Smooth muscle cell (in vitro differentiated cells): ENCODE data around the gene WAC. TPM values are rescaled to one million over a fixed set of nuclear protein-coding genes. Genes with fewer than 3 reads are reported as not detected.

ENCODE experiments used
- DNase-seq: peaks from one replicate; lab custom pipeline; 2025; ENCODE audit not compliant: unreplicated experiment; lab: John Stamatoyannopoulos, UW
- H2AFZ ChIP-seq: fragments of 200-600 bp; sonication (generic); 2 replicates; pipeline ENCODE4 v1.6.0; 2016; ENCODE audit warnings: antibody characterized with exemption, low read depth, mild to moderate bottlenecking
- H3F3A ChIP-seq: fragments of 200-600 bp; sonication (generic); 2 replicates; pipeline ENCODE4 v1.6.0; 2017; ENCODE audit warnings: antibody characterized with exemption, low read depth
- H3K27ac ChIP-seq: fragments of 200-600 bp; sonication (generic); 2 replicates; pipeline ENCODE4 v1.5.1; 2016; ENCODE audit warnings: low read depth, mild to moderate bottlenecking
- H3K27me3 ChIP-seq: fragments of 200-600 bp; sonication (generic); 2 replicates; pipeline ENCODE4 v1.6.1; 2016; ENCODE audit warnings: low read depth, mild to moderate bottlenecking
- H3K36me3 ChIP-seq: fragments of 200-600 bp; sonication (generic); 2 replicates; pipeline ENCODE4 v1.5.1; 2016; ENCODE audit warnings: low read depth
- H3K4me1 ChIP-seq: fragments of 200-600 bp; sonication (generic); 2 replicates; pipeline ENCODE4 v1.5.1; 2016; ENCODE audit warnings: low read depth
- H3K4me2 ChIP-seq: fragments of 200-600 bp; sonication (generic); 2 replicates; pipeline ENCODE4 v1.6.0; 2016; ENCODE audit warnings: mild to moderate bottlenecking
- H3K4me3 ChIP-seq: fragments of 200-600 bp; sonication (generic); 2 replicates; pipeline ENCODE4 v1.5.1; 2016; ENCODE audit warnings: mild to moderate bottlenecking
- H3K79me2 ChIP-seq: fragments of 200-600 bp; sonication (generic); 2 replicates; pipeline ENCODE4 v1.6.0; 2016; ENCODE audit warnings: low read depth, mild to moderate bottlenecking
- H3K9ac ChIP-seq: fragments of 200-600 bp; sonication (generic); 2 replicates; pipeline ENCODE4 v1.6.0; 2016; ENCODE audit warnings: low read depth
- H3K9me3 ChIP-seq: fragments of 200-600 bp; sonication (generic); replicated peaks from 2 replicates; pipeline ENCODE4 v1.5.1; 2016; ENCODE audit warnings: low read depth
- H4K20me1 ChIP-seq: fragments of 200-600 bp; sonication (generic); 2 replicates; pipeline ENCODE4 v1.6.0; 2016; ENCODE audit warnings: low read depth
- CTCF ChIP-seq: fragments of 200-600 bp; sonication (generic); IDR thresholded peaks from 2 replicates; pipeline ENCODE4 v1.5.1; 2017; ENCODE audit warnings: borderline replicate concordance, mild to moderate bottlenecking, antibody characterized with exemption; ENCODE audit not compliant: insufficient read depth, poor library complexity, severe bottlenecking
- WGBS: methylation state at CpG from one replicate; pipeline ENCODE4 v1.1.7; 2016; ENCODE audit warnings: low lambda C conversion rate; 5-methylcytosine and 5-hydroxymethylcytosine counted together
- polyA plus RNA-seq: library from polyadenylated mRNA; unstranded; fragments of >200 nt; fragmentation: Nextera tagmentation; extraction: Ambion mirVana; gene quantifications from 2 replicates; pipeline ENCODE4 v1.2.1, GENCODE V29; 2016
- total RNA-seq: library from RNA; depleted of rRNA; stranded (reverse); fragments of >200 nt; gene quantifications from 2 replicates; pipeline ENCODE4 v1.2.3, GENCODE V29; 2014

WAC gene
- total and polyA plus RNA-seq, 2 experiments from 2014 or later: 52.2 to 97.5 TPM

GRCh38 chr10:28561531-28561930, 28.6 kb downstream of the WAC start:
- WGBS: 97% methylated on average over 10 of the region's 10 CpGs
- H3K27ac ChIP-seq: no peak overlapping the region
- H3K9ac ChIP-seq: no peak overlapping the region
- peaks cover 35% of the 10 kb centered on the region for H3K4me1 ChIP-seq
- no peak for TF ChIP-seq CTCF
- H2AFZ ChIP-seq: no peak overlapping the region
- H3F3A ChIP-seq: peaks cover 30% of the 10 kb centered on the region
- H4K20me1 ChIP-seq: peaks cover 100% of the 10 kb centered on the region
- peaks cover 14% of the 10 kb centered on the region for H3K36me3 ChIP-seq
- H3K4me3 ChIP-seq: no peak overlapping the region
- no peak overlapping the region for H3K4me2 ChIP-seq
- no peaks in the 10 kb centered on the region for H3K9me3 ChIP-seq
- no peak for DNase-seq
- peaks cover 100% of the 10 kb centered on the region for H3K79me2 ChIP-seq
- H3K27me3 ChIP-seq: no peaks in the 10 kb centered on the region

- no peaks in the 10 kb centered on the region for H3K9me3 ChIP-seq
- peaks cover 7% of the 10 kb centered on the region for H3K36me3 ChIP-seq
- H3F3A ChIP-seq: peaks cover 27% of the 10 kb centered on the region
- H3K79me2 ChIP-seq: peaks cover 100% of the 10 kb centered on the region
- H3K4me1 ChIP-seq: peaks cover 24% of the 10 kb centered on the region
- no peak overlapping the region for H3K4me3 ChIP-seq
- H2AFZ ChIP-seq: no peak overlapping the region
- no peaks in the 10 kb centered on the region for H3K27me3 ChIP-seq
- no peak overlapping the region for H3K9ac ChIP-seq
- no peak overlapping the region for H3K4me2 ChIP-seq
- TF ChIP-seq CTCF: no peak
- whole genome bisulfite sequencing: 82% methylated on average over 6 of the region's 6 CpGs
- no peak overlapping the region for H3K27ac ChIP-seq
- DNase-seq: no peak
- H4K20me1 ChIP-seq: peaks cover 100% of the 10 kb centered on the region
Observed at GRCh38 chr10:28564905-28565304, 32.0 kb downstream of the WAC start.

GRCh38 chr10:28566458-28567015, 33.6 kb downstream of the WAC start:
- no peak for DNase-seq
- no peak overlapping the region for H3K4me3 ChIP-seq
- H3K4me2 ChIP-seq: no peak overlapping the region
- peaks cover 100% of the 10 kb centered on the region for H3K79me2 ChIP-seq
- H3K27me3 ChIP-seq: no peaks in the 10 kb centered on the region
- H3K9ac ChIP-seq: no peak overlapping the region
- TF ChIP-seq CTCF: no peak
- WGBS: 89% methylated on average over 1 of the region's 1 CpG
- peaks cover 2% of the 10 kb centered on the region for H3K36me3 ChIP-seq
- H3F3A ChIP-seq: peaks cover 27% of the 10 kb centered on the region
- peaks cover 8% of the 10 kb centered on the region for H3K4me1 ChIP-seq
- no peaks in the 10 kb centered on the region for H3K9me3 ChIP-seq
- no peak overlapping the region for H2AFZ ChIP-seq
- H4K20me1 ChIP-seq: peaks cover 100% of the 10 kb centered on the region
- peak overlapping the region; percentile 40 for H3K27ac ChIP-seq

GRCh38 chr10:28569506-28570159, 36.7 kb downstream of the WAC start:
- H2AFZ ChIP-seq: no peak overlapping the region
- peak overlapping the region; percentile 68 for H3K27ac ChIP-seq
- H3K4me2 ChIP-seq: peak overlapping the region; percentile 11
- no peaks in the 10 kb centered on the region for H3K9me3 ChIP-seq
- peaks cover 5% of the 10 kb centered on the region for H3K4me1 ChIP-seq
- no peak for DNase-seq
- H3F3A ChIP-seq: peaks cover 22% of the 10 kb centered on the region
- H3K27me3 ChIP-seq: no peaks in the 10 kb centered on the region
- peaks cover 100% of the 10 kb centered on the region for H4K20me1 ChIP-seq
- H3K9ac ChIP-seq: no peak overlapping the region
- no peak for TF ChIP-seq CTCF
- H3K36me3 ChIP-seq: no peaks in the 10 kb centered on the region
- WGBS: 54% methylated on average over 3 of the region's 3 CpGs
- H3K79me2 ChIP-seq: peaks cover 100% of the 10 kb centered on the region
- H3K4me3 ChIP-seq: no peak overlapping the region
